T-cell (primary cell): Measurements from ENCODE around the gene BACE2. TPM values are rescaled to one million over a fixed set of nuclear protein-coding genes. Genes with fewer than 3 reads are reported as not detected.

Experiments
- ATAC-seq, 4 experiments: fragments of 200-7000 bp in 3 of 4; fragments of 150-1000 bp in 1 of 4; cut with Tn5 transposase; replicated peaks in 1 of 4; 1 replicate in 3 of 4; 2 replicates in 1 of 4; pipeline ENCODE4 v1.10.0; 2021; ENCODE audit warnings: moderate library complexity in 3 of 4, mild to moderate bottlenecking in 2 of 4, moderate number of reproducible peaks in 1 of 4
- CTCF ChIA-PET, 2 donors: fragments of 300-600 bp; sonication (Branson Sonifier 250); formaldehyde crosslinking; loops; one replicate each; lab custom pipeline; 2022; ENCODE audit warnings: antibody characterized with exemption in 2 of 2; lab: Charles Lee
- POLR2A ChIA-PET, 2 donors: fragments of 300-600 bp; sonication (Branson Sonifier 250); formaldehyde crosslinking; loops; one replicate each; lab custom pipeline; 2022; ENCODE audit warnings: antibody characterized with exemption in 2 of 2; lab: Charles Lee
- DNase-seq, 35 experiments: peaks; one replicate each; pipeline versions ENCODE4 v3.0.0 to v3.0.0-alpha.2; 2013 to 2023
- H3K27ac ChIP-seq: one replicate; pipeline ENCODE4 v1.5.1; 2013; ENCODE audit warnings: low read length
- H3K27me3 ChIP-seq, 2 experiments: replicated peaks in 1 of 2; 1 replicate in 1 of 2; 2 replicates in 1 of 2; pipeline versions ENCODE4 v1.6.1 to v1.7.0; 2013; ENCODE audit warnings: low read length in 1 of 2, mixed read lengths in 1 of 2; ENCODE audit not compliant: control insufficient read depth in 2 of 2, insufficient read depth in 2 of 2; ENCODE audit errors: extremely low read depth in 1 of 2
- H3K36me3 ChIP-seq, 2 donors: 1 replicate in 1 of 2; 2 replicates in 1 of 2; pipeline versions ENCODE4 v1.6.1 to v1.7.0; 2013; ENCODE audit warnings: low read length in 1 of 2; ENCODE audit not compliant: control insufficient read depth in 2 of 2, insufficient read depth in 1 of 2; ENCODE audit errors: extremely low read depth in 1 of 2
- H3K4me1 ChIP-seq, 2 experiments: 1 replicate in 1 of 2; 2 replicates in 1 of 2; pipeline versions ENCODE4 v1.6.1 to v1.7.0; 2013; ENCODE audit warnings: low read length in 2 of 2, mixed read lengths in 1 of 2; ENCODE audit not compliant: insufficient read depth in 2 of 2, control insufficient read depth in 1 of 2; ENCODE audit errors: extremely low read depth in 1 of 2
- H3K4me3 ChIP-seq, 2 donors: 1 replicate in 1 of 2; 2 replicates in 1 of 2; pipeline versions ENCODE4 v1.5.1 to v1.7.0; 2013; ENCODE audit warnings: mild to moderate bottlenecking in 2 of 2, low read length in 1 of 2, moderate library complexity in 1 of 2; ENCODE audit not compliant: control insufficient read depth in 1 of 2; ENCODE audit errors: extremely low read depth in 1 of 2
- H3K9me3 ChIP-seq: 2 replicates; pipeline ENCODE4 v1.7.0; 2013
- H3K27ac Mint-ChIP-seq, 2 donors: one replicate each; pipeline ENCODE4 v1.8.0; 2020 to 2021; ENCODE audit warnings: mild to moderate bottlenecking in 2 of 2, mixed read lengths in 2 of 2
- H3K27me3 Mint-ChIP-seq, 2 donors: one replicate each; pipeline ENCODE4 v1.8.0; 2021 to 2022; ENCODE audit warnings: mixed read lengths in 2 of 2
- H3K36me3 Mint-ChIP-seq: one replicate; pipeline ENCODE4 v1.8.0; 2021; ENCODE audit warnings: mixed read lengths
- H3K4me1 Mint-ChIP-seq, 3 donors: one replicate each; pipeline ENCODE4 v1.8.0; 2020 to 2022; ENCODE audit warnings: mixed read lengths in 3 of 3, mild to moderate bottlenecking in 1 of 3
- H3K4me3 Mint-ChIP-seq, 3 donors: one replicate each; pipeline ENCODE4 v1.8.0; 2020 to 2022; ENCODE audit warnings: mild to moderate bottlenecking in 3 of 3, mixed read lengths in 3 of 3, moderate library complexity in 3 of 3
- H3K9me3 Mint-ChIP-seq, 3 donors: one replicate each; pipeline ENCODE4 v1.8.0; 2020 to 2022; ENCODE audit warnings: mixed read lengths in 3 of 3
- WGBS: methylation state at CpG from one replicate; pipeline ENCODE4 v1.1.5; 2013; ENCODE audit warnings: missing lambda C conversion rate; ENCODE audit not compliant: insufficient coverage; 5-methylcytosine and 5-hydroxymethylcytosine counted together
- total RNA-seq, 35 experiments: library from RNA in 6 of 35; stranded (reverse) in 6 of 35; fragments of 120-200 nt in 1 of 35; gene quantifications; one replicate each; pipeline versions ENCODE4 v1.2.1 to v1.2.4 and lab custom pipeline; 2013 to 2026

The BACE2 gene
- total RNA-seq, 5 donors from 2014 or later (not counting 1 experiment from before 2014, with no cell fraction given), result 0.30 to 1.1 (median 0.68) TPM

GRCh38 chr21:41315726-41316125 is 147.8 kb downstream of the BACE2 start:
- H3K27me3 ChIP-seq, result peaks cover 0 to 37% of the 10 kb centered on the region in 2 experiments
- Mint-ChIP-seq H3K27ac (no peak overlapping the region), H3K27me3 (peaks cover 33 to 42% of the 10 kb centered on the region in 2 donors), H3K36me3 (no peaks in the 10 kb centered on the region), H3K9me3 (no peaks in the 10 kb centered on the region), H3K4me3 (peak overlapping the region in 1 of 3 donors; percentile 55), H3K4me1 (peaks cover 4 to 9% (median 9%) of the 10 kb centered on the region in 3 donors)
- H3K4me3 ChIP-seq, result no peak overlapping the region
- H3K36me3 ChIP-seq, result no peaks in the 10 kb centered on the region
- ChIA-PET POLR2A (no interaction called here), CTCF (no interaction called here)
- WGBS, result 90% methylated on average over 4 of the region's 6 CpGs
- DNase-seq, result no peak
- H3K9me3 ChIP-seq, result no peaks in the 10 kb centered on the region
- H3K27ac ChIP-seq, result no peak overlapping the region
- no peak for ATAC-seq
- H3K4me1 ChIP-seq, result peaks cover 0 to 6% of the 10 kb centered on the region in 2 experiments

GRCh38 chr21:41316200-41317062 is 148.5 kb downstream of the BACE2 start, which contains the start of gene FAM3B:
FAM3B (plus strand) TSS chr21:41316801; CDS start chr21:41316880, 79 bp downstream.
- no peak within 1 kb of the TSS for H3K27ac Mint-ChIP-seq
- WGBS, result 14% methylated on average over 54 of the region's 55 CpGs

GRCh38 chr21:41317063-41317392 is 149.1 kb downstream of the BACE2 start:
- no peaks in the 10 kb centered on the region for H3K9me3 Mint-ChIP-seq
- no peak for DNase-seq
- peaks cover 32 to 47% of the 10 kb centered on the region in 2 donors for H3K27me3 Mint-ChIP-seq
- no peaks in the 10 kb centered on the region for H3K36me3 ChIP-seq
- H3K4me1 Mint-ChIP-seq, result peaks cover 12 to 21% (median 15%) of the 10 kb centered on the region in 3 donors
- CTCF ChIA-PET, result no interaction called here
- no peak for ATAC-seq
- H3K36me3 Mint-ChIP-seq, result no peaks in the 10 kb centered on the region
- peaks cover 0 to 40% of the 10 kb centered on the region in 2 experiments for H3K27me3 ChIP-seq
- 4% methylated on average over 5 of the region's 19 CpGs for WGBS
- H3K27ac Mint-ChIP-seq, result no peak overlapping the region
- no peak overlapping the region for H3K27ac ChIP-seq
- peak overlapping the region in 1 of 3 donors; percentile 70 for H3K4me3 Mint-ChIP-seq
- H3K9me3 ChIP-seq, result no peaks in the 10 kb centered on the region
- peaks cover 0 to 11% of the 10 kb centered on the region in 2 experiments for H3K4me1 ChIP-seq
- POLR2A ChIA-PET, result no interaction called here
- H3K4me3 ChIP-seq, result peak overlapping the region in 1 of 2 donors; percentile 58

More at GRCh38 chr21:41316200-41317062, 148.5 kb downstream of the BACE2 start, which contains the start of gene FAM3B:
- H3K4me3 ChIP-seq, result peak within 1 kb of the TSS in 1 of 2 donors; percentile 58
- no peaks in the 10 kb centered on the region for H3K9me3 ChIP-seq
- no peaks in the 10 kb centered on the region for H3K36me3 ChIP-seq
- ATAC-seq, result peak in 2 of 4 experiments; percentile 25 to 31
- Mint-ChIP-seq H3K36me3 (no peaks in the 10 kb centered on the region), H3K27me3 (peaks cover 33 to 43% of the 10 kb centered on the region in 2 donors), H3K9me3 (no peaks in the 10 kb centered on the region), H3K4me3 (peak within 1 kb of the TSS in 2 of 3 donors; percentile 44 to 70), H3K4me1 (peaks cover 9 to 15% (median 11%) of the 10 kb centered on the region in 3 donors)
- POLR2A ChIA-PET, result no interaction called here
- H3K27me3 ChIP-seq, result peaks cover 0 to 40% of the 10 kb centered on the region in 2 experiments
- peaks cover 0 to 11% of the 10 kb centered on the region in 2 experiments for H3K4me1 ChIP-seq
- CTCF ChIA-PET, result no interaction called here
- H3K27ac ChIP-seq, result no peak within 1 kb of the TSS
- DNase-seq, result no peak

DNA sequence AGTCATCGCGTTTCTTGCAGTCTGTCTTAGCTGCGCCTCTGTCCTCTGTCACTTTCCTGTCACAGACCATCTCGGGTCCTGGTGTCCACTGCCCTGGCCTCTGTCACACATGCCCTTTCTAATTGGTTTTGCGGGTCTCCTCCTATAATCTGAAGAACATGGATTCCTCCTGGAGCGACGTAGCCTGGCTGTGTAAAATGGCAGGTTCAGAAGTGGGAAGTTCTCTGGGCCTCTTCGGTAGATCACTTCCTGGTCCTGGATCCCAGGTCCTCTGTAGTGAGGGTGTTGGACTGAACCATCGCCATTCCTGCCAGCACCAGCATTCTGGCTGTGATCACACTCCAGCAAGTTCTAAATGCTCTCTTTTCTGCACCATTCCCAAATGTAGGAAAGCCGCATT is 149.5 kb downstream of the BACE2 start:
- peaks cover 32 to 47% of the 10 kb centered on the region in 2 donors for H3K27me3 Mint-ChIP-seq
- CTCF ChIA-PET, result interaction anchor here in 1 of 2 donors (1.4 kb wide), 1 partner anchor 34 kb away, joined by 4 read pairs; no protein-coding TSS in a partner anchor
- Histone ChIP-seq H3K27ac (no peak overlapping the region), H3K36me3 (no peaks in the 10 kb centered on the region), H3K27me3 (peaks cover 0 to 40% of the 10 kb centered on the region in 2 experiments), H3K4me1 (peaks cover 0 to 11% of the 10 kb centered on the region in 2 experiments), H3K4me3 (no peak overlapping the region), H3K9me3 (no peaks in the 10 kb centered on the region)
- no peaks in the 10 kb centered on the region for H3K9me3 Mint-ChIP-seq
- no peaks in the 10 kb centered on the region for H3K36me3 Mint-ChIP-seq
- POLR2A ChIA-PET, result no interaction called here
- WGBS, result 86% methylated on average over 2 of the region's 10 CpGs
- DNase-seq (no peak), ATAC-seq (no peak)
- H3K4me1 Mint-ChIP-seq, result peaks cover 12 to 21% (median 15%) of the 10 kb centered on the region in 3 donors
- H3K4me3 Mint-ChIP-seq, result peak overlapping the region in 2 of 3 donors; percentile 44 to 70
- H3K27ac Mint-ChIP-seq, result no peak overlapping the region

- H3K9me3 ChIP-seq, result no peaks in the 10 kb centered on the region
- H3K4me3 Mint-ChIP-seq, result peak overlapping the region in 1 of 3 donors; percentile 70
- H3K27ac ChIP-seq, result no peak overlapping the region
- CTCF ChIA-PET, result interaction anchor here in 1 of 2 donors (1.4 kb wide), 1 partner anchor 35 kb away, joined by 4 read pairs; no protein-coding TSS in a partner anchor
- H3K36me3 Mint-ChIP-seq, result no peaks in the 10 kb centered on the region
- no peak overlapping the region for H3K27ac Mint-ChIP-seq
- no peak for ATAC-seq
- POLR2A ChIA-PET, result no interaction called here
- no peaks in the 10 kb centered on the region for H3K36me3 ChIP-seq
- peaks cover 32 to 47% of the 10 kb centered on the region in 2 donors for H3K27me3 Mint-ChIP-seq
- peaks cover 0 to 11% of the 10 kb centered on the region in 2 experiments for H3K4me1 ChIP-seq
- no peak for DNase-seq
- WGBS, result 85% methylated on average over 4 of the region's 9 CpGs
- H3K9me3 Mint-ChIP-seq, result no peaks in the 10 kb centered on the region
- H3K27me3 ChIP-seq, result peaks cover 0 to 43% of the 10 kb centered on the region in 2 experiments
- H3K4me3 ChIP-seq, result no peak overlapping the region
- peaks cover 12 to 21% (median 15%) of the 10 kb centered on the region in 3 donors for H3K4me1 Mint-ChIP-seq
These were observed 150.3 kb downstream of the BACE2 start for GRCh38 chr21:41318218-41318617.

DNA sequence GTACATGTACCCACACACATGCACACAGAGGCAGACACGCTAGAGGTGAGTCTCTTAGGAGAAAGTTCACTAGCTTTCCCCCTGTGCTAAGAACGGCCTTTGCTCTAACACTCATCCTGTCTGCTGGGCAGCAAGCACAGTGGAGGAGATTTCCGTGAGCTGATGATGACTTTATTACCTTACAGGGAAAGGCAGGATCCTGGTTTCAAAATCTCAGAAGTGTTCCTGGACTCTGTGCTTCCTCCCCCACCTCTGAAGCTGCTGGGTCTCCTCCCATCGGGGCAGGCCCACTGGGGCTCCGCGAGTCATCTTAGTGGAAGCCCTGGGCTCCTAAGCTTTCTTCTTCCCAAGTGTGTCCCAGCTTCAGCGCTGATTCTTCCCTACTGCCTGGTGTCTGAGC is 151.3 kb downstream of the BACE2 start:
- Mint-ChIP-seq H3K4me1 (peaks cover 12 to 21% (median 15%) of the 10 kb centered on the region in 3 donors), H3K9me3 (no peaks in the 10 kb centered on the region), H3K27ac (no peak overlapping the region), H3K27me3 (peaks cover 32 to 47% of the 10 kb centered on the region in 2 donors), H3K4me3 (no peak overlapping the region), H3K36me3 (no peaks in the 10 kb centered on the region)
- Histone ChIP-seq H3K36me3 (no peaks in the 10 kb centered on the region), H3K9me3 (no peaks in the 10 kb centered on the region), H3K27me3 (peaks cover 0 to 46% of the 10 kb centered on the region in 2 experiments), H3K4me1 (peaks cover 0 to 11% of the 10 kb centered on the region in 2 experiments), H3K27ac (no peak overlapping the region), H3K4me3 (no peak overlapping the region)
- ChIA-PET POLR2A (no interaction called here), CTCF (interaction anchor here (0.6 to 1.2 kb wide), 2 partner anchors 28 to 36 kb away, joined by 3 read pairs; no protein-coding TSS in a partner anchor)
- DNase-seq, result no peak
- no peak for ATAC-seq
- WGBS, result 94% methylated on average over 4 of the region's 7 CpGs
